ENCODE data around the gene MAGEF1. TPM values are rescaled to one million over a fixed set of nuclear protein-coding genes. Genes with fewer than 3 reads are reported as not detected.

Gene MAGEF1
- total and polyA plus RNA-seq, 2 experiments from 2014 or later = 66.5 to 88.7 TPM

- Histone ChIP-seq H3K4me2 (no peak overlapping the region), H3K4me3 (no peak overlapping the region), H3K4me1 (ENCODE audit: insufficient read depth) (no peaks in the 10 kb centered on the region), H3K27ac (ENCODE audit: low read depth) (no peak overlapping the region), H3K36me3 (ENCODE audit: insufficient read depth) (no peaks in the 10 kb centered on the region), H2AFZ (no peak overlapping the region), H3K27me3 (ENCODE audit: insufficient read depth) (no peaks in the 10 kb centered on the region), H4K20me1 (replicated peaks; ENCODE audit: insufficient read depth) (no peaks in the 10 kb centered on the region), H3K79me2 (replicated peaks; ENCODE audit: insufficient read depth) (no peaks in the 10 kb centered on the region), H3K9me2 (ENCODE audit: insufficient read depth) (no peaks in the 10 kb centered on the region; the same call in 1 of the 2 replicates), H3F3A (replicated peaks; ENCODE audit: low read depth) (no peaks in the 10 kb centered on the region)
- H3K4me1 Mint-ChIP-seq = peaks cover 10% of the 10 kb centered on the region; the same call in 2 of the 3 replicates
- TF ChIP-seq EZH2 (IDR thresholded peaks at IDR 0.05; ENCODE audit: low read depth, unreplicated experiment) (no peak), ZNF114 (CRISPR knock-in tag; IDR thresholded peaks at IDR 0.05) (no peak), NANOG (IDR thresholded peaks at IDR 0.05; ENCODE audit: borderline replicate concordance) (no peak), CREB1 (CRISPR knock-in tag; IDR thresholded peaks at IDR 0.05; ENCODE audit: low read depth) (no peak), ZNF462 (CRISPR knock-in tag; IDR thresholded peaks at IDR 0.05) (no peak), POLR2AphosphoS5 (IDR thresholded peaks at IDR 0.05; ENCODE audit: low read depth) (no peak), STAT1 (IDR thresholded peaks at IDR 0.05; ENCODE audit: unreplicated experiment) (no peak), EZH2phosphoT487 (IDR thresholded peaks at IDR 0.05; ENCODE audit: unreplicated experiment) (no peak), REST (IDR thresholded peaks at IDR 0.05; ENCODE audit: unreplicated experiment) (no peak), ZNF331 (CRISPR knock-in tag; IDR thresholded peaks at IDR 0.05; ENCODE audit: low read depth) (no peak), ETS1 (IDR thresholded peaks at IDR 0.05) (no peak), JUNB (IDR thresholded peaks at IDR 0.05; ENCODE audit: unreplicated experiment) (no peak)
- TF ChIP-seq, protein P1, sequence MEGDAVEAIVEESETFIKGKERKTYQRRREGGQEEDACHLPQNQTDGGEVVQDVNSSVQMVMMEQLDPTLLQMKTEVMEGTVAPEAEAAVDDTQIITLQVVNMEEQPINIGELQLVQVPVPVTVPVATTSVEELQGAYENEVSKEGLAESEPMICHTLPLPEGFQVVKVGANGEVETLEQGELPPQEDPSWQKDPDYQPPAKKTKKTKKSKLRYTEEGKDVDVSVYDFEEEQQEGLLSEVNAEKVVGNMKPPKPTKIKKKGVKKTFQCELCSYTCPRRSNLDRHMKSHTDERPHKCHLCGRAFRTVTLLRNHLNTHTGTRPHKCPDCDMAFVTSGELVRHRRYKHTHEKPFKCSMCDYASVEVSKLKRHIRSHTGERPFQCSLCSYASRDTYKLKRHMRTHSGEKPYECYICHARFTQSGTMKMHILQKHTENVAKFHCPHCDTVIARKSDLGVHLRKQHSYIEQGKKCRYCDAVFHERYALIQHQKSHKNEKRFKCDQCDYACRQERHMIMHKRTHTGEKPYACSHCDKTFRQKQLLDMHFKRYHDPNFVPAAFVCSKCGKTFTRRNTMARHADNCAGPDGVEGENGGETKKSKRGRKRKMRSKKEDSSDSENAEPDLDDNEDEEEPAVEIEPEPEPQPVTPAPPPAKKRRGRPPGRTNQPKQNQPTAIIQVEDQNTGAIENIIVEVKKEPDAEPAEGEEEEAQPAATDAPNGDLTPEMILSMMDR (conservative IDR thresholded peaks at IDR 0.05; ENCODE audit: low read depth in 2 of 2) = no peak
- ATAC-seq = no peak
- H3K27ac Mint-ChIP-seq = no peak overlapping the region
- H3K9me3 Mint-ChIP-seq = no peaks in the 10 kb centered on the region
- H3K4me3 Mint-ChIP-seq = no peak overlapping the region
- DNase-seq (ENCODE audit: low spot score) = no peak
- H3K27me3 Mint-ChIP-seq (ENCODE audit: insufficient read depth, low read depth, poor library complexity) = peaks cover 7% of the 10 kb centered on the region
- no peaks in the 10 kb centered on the region for H3K36me3 Mint-ChIP-seq (ENCODE audit: low read depth)
Measured at GRCh38 chr3:184733181-184733580, 21.3 kb upstream of the MAGEF1 start.
